ENCODE measurements around the gene OTUD7B.
A peak's percentile ranks its signal among the peaks of the same experiment; 100 is the strongest.
"Not testable (repeated sequence)": the region's sequence is repeated elsewhere in the genome, so short reads cannot be mapped to it uniquely, and the experiment has no call there.

The OTUD7B gene

GRCh38 chr1:150010393-150011115 is at the start of gene OTUD7B:
TSS of gene OTUD7B (minus strand) at chr1:150010726. CDS start at chr1:149977510, 33,216 bp downstream.
- H3K27me3 ChIP-seq (ENCODE audit: control insufficient read depth, insufficient read depth, low read length), result no peaks in the 10 kb centered on the region
- peak within 1 kb of the TSS; percentile 53 for H3K9ac ChIP-seq
- TF ChIP-seq CTCF (IDR thresholded peaks at IDR 0.05), result no peak
- H3K36me3 ChIP-seq (ENCODE audit: control insufficient read depth, insufficient read depth, low read length), result no peaks in the 10 kb centered on the region
- H3K9me3 ChIP-seq (ENCODE audit: control insufficient read depth, low read length), result no peaks in the 10 kb centered on the region
- peak within 1 kb of the TSS; percentile 84 for H3K27ac ChIP-seq
- peak within 1 kb of the TSS; percentile 96 for H2AFZ ChIP-seq
- H3K4me3 ChIP-seq (ENCODE audit: low read depth, low read length), result peak within 1 kb of the TSS; percentile 92
- H3K4me2 ChIP-seq (ENCODE audit: low read length), result peak within 1 kb of the TSS; percentile 91
- H3K79me2 ChIP-seq, result peaks cover 4% of the 10 kb centered on the region
- H3K4me1 ChIP-seq, result peaks cover 5% of the 10 kb centered on the region

- Histone ChIP-seq H3K27me3 (ENCODE audit: control insufficient read depth, insufficient read depth, low read length) (no peaks in the 10 kb centered on the region), H3K9ac (no peak overlapping the region), H3K27ac (no peak overlapping the region), H3K36me3 (ENCODE audit: control insufficient read depth, insufficient read depth, low read length) (no peaks in the 10 kb centered on the region), H3K4me2 (ENCODE audit: low read length) (no peak overlapping the region), H3K4me3 (ENCODE audit: low read depth, low read length) (no peak overlapping the region), H2AFZ (no peak overlapping the region), H3K4me1 (no peaks in the 10 kb centered on the region), H3K9me3 (ENCODE audit: control insufficient read depth, low read length) (no peaks in the 10 kb centered on the region), H3K79me2 (no peaks in the 10 kb centered on the region)
- no peak for TF ChIP-seq CTCF (IDR thresholded peaks at IDR 0.05)
These were observed 49.7 kb upstream of the OTUD7B start for GRCh38 chr1:150060260-150060659.

GRCh38 chr1:150056407-150056806 is 45.9 kb upstream of the OTUD7B start:
- no peaks in the 10 kb centered on the region for H3K9me3 ChIP-seq (ENCODE audit: control insufficient read depth, low read length)
- TF ChIP-seq CTCF (IDR thresholded peaks at IDR 0.05), result no peak
- no peak overlapping the region for H3K4me3 ChIP-seq (ENCODE audit: low read depth, low read length)
- H3K27me3 ChIP-seq (ENCODE audit: control insufficient read depth, insufficient read depth, low read length), result no peaks in the 10 kb centered on the region
- H2AFZ ChIP-seq, result no peak overlapping the region
- no peaks in the 10 kb centered on the region for H3K36me3 ChIP-seq (ENCODE audit: control insufficient read depth, insufficient read depth, low read length)
- no peak overlapping the region for H3K27ac ChIP-seq
- H3K79me2 ChIP-seq, result no peaks in the 10 kb centered on the region
- no peak overlapping the region for H3K9ac ChIP-seq
- H3K4me1 ChIP-seq, result no peaks in the 10 kb centered on the region
- no peak overlapping the region for H3K4me2 ChIP-seq (ENCODE audit: low read length)

- not testable (repeated sequence) for H3K79me2 ChIP-seq; H3K27me3 ChIP-seq (ENCODE audit: control insufficient read depth, insufficient read depth, low read length); H3K9me3 ChIP-seq (ENCODE audit: control insufficient read depth, low read length); H3K9ac ChIP-seq; H3K4me2 ChIP-seq (ENCODE audit: low read length); H2AFZ ChIP-seq; H3K27ac ChIP-seq; H3K4me3 ChIP-seq (ENCODE audit: low read depth, low read length); H3K4me1 ChIP-seq; H3K36me3 ChIP-seq (ENCODE audit: control insufficient read depth, insufficient read depth, low read length)
These were observed 45.0 kb upstream of the OTUD7B start for GRCh38 chr1:150055507-150055906.

- Histone ChIP-seq H3K9me3 (ENCODE audit: control insufficient read depth, low read length) (no peaks in the 10 kb centered on the region), H3K27ac (no peak overlapping the region), H3K4me3 (ENCODE audit: low read depth, low read length) (no peak overlapping the region), H3K27me3 (ENCODE audit: control insufficient read depth, insufficient read depth, low read length) (no peaks in the 10 kb centered on the region), H2AFZ (no peak overlapping the region), H3K4me1 (no peaks in the 10 kb centered on the region), H3K9ac (no peak overlapping the region), H3K79me2 (no peaks in the 10 kb centered on the region), H3K36me3 (ENCODE audit: control insufficient read depth, insufficient read depth, low read length) (no peaks in the 10 kb centered on the region), H3K4me2 (ENCODE audit: low read length) (no peak overlapping the region)
- no peak for TF ChIP-seq CTCF (IDR thresholded peaks at IDR 0.05)
These were observed 43.4 kb upstream of the OTUD7B start for GRCh38 chr1:150053926-150054325.

GRCh38 chr1:150051905-150052412 is 41.4 kb upstream of the OTUD7B start:
- H3K4me2 ChIP-seq (ENCODE audit: low read length); H3K27me3 ChIP-seq (ENCODE audit: control insufficient read depth, insufficient read depth, low read length); H3K36me3 ChIP-seq (ENCODE audit: control insufficient read depth, insufficient read depth, low read length); H3K79me2 ChIP-seq; H3K27ac ChIP-seq; H3K4me3 ChIP-seq (ENCODE audit: low read depth, low read length); H3K9me3 ChIP-seq (ENCODE audit: control insufficient read depth, low read length); H3K4me1 ChIP-seq; H3K9ac ChIP-seq; H2AFZ ChIP-seq: not testable (repeated sequence)
